Astrocyte (in vitro differentiated cells and primary cell): ENCODE measurements around the gene SH3GL2.

ENCODE experiments used
- CTCF ChIP-seq: IDR thresholded peaks from 2 replicates; pipeline ENCODE4 v1.5.1; 2011; ENCODE audit warnings: low read depth, mild to moderate bottlenecking, inconsistent platforms, low read length, moderate library complexity; ENCODE audit not compliant: insufficient read depth
- EZH2 ChIP-seq: IDR thresholded peaks from 2 replicates; pipeline ENCODE4 v1.6.1; 2012; ENCODE audit warnings: mild to moderate bottlenecking, low read length, inconsistent platforms; ENCODE audit not compliant: insufficient read depth

DNA sequence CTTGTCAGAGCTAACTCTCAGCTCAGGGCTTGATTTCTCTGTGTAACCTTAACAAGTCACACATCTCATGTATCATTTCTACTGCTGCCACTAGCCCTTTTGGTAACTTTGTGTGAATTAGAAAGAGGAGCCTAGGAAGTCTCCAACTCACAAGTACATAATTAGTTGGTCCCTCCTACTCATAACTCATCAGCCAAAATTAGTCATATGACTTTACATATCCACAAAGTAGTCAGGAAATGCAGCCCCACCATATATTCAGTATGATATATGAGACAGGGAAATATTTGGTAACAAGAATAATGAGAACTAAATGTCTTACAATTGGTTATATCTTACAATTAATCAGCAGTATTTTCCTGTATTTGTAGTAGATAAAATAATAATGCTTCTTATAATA is 250.2 kb downstream of the SH3GL2 start:
- TF ChIP-seq CTCF: no peak
- TF ChIP-seq EZH2: no peak
